Naive thymus-derived CD8-positive, alpha-beta T cell (primary cell): ENCODE data around the gene CACFD1. TPM values are rescaled to one million over a fixed set of nuclear protein-coding genes. Genes with fewer than 3 reads are reported as not detected.
A peak's percentile ranks its signal among the peaks of the same experiment; 100 is the strongest.

ENCODE experiments used
- ATAC-seq, 2 donors: fragments of 150-1000 bp; cut with Tn5 transposase in 1 of 2; sonication (Bioruptor Pico), chemical (Tn5 transposase) in 1 of 2; 1 replicate in 1 of 2; 2 replicates in 1 of 2; pipeline ENCODE4 v1.10.0; 2021; ENCODE audit warnings: mild to moderate bottlenecking in 2 of 2, moderate library complexity in 2 of 2
- POLR2A ChIA-PET: fragments of 350-600 bp; sonication (Branson Sonifier 250); formaldehyde crosslinking; loops from one replicate; lab custom pipeline; 2021; ENCODE audit warnings: antibody characterized with exemption; lab: Charles Lee
- DNase-seq, 10 donors: peaks; one replicate each; pipeline versions ENCODE4 v3.0.0 to v3.0.0-alpha.2; 2020 to 2022
- H3K27ac Mint-ChIP-seq, 10 donors: one replicate each; pipeline ENCODE4 v1.8.0; 2020 to 2022; ENCODE audit warnings: mild to moderate bottlenecking in 10 of 10, mixed read lengths in 10 of 10, moderate library complexity in 4 of 10, inconsistent platforms in 1 of 10
- H3K27me3 Mint-ChIP-seq, 5 donors: one replicate each; pipeline ENCODE4 v1.8.0; 2021 to 2022; ENCODE audit warnings: mixed read lengths in 5 of 5
- H3K36me3 Mint-ChIP-seq, 3 donors: one replicate each; pipeline ENCODE4 v1.8.0; 2020 to 2022; ENCODE audit warnings: mixed read lengths in 3 of 3, mild to moderate bottlenecking in 2 of 3, inconsistent platforms in 1 of 3
- H3K4me1 Mint-ChIP-seq, 4 donors: one replicate each; pipeline ENCODE4 v1.8.0; 2021 to 2022; ENCODE audit warnings: mixed read lengths in 4 of 4
- H3K4me3 Mint-ChIP-seq, 10 donors: one replicate each; pipeline ENCODE4 v1.8.0; 2020 to 2022; ENCODE audit warnings: mild to moderate bottlenecking in 10 of 10, mixed read lengths in 10 of 10, moderate library complexity in 6 of 10, inconsistent platforms in 1 of 10
- H3K9me3 Mint-ChIP-seq, 9 donors: one replicate each; pipeline ENCODE4 v1.8.0; 2020 to 2022; ENCODE audit warnings: mixed read lengths in 9 of 9, mild to moderate bottlenecking in 3 of 9, inconsistent platforms in 1 of 9, moderate library complexity in 1 of 9
- polyA plus RNA-seq, 3 donors: library from polyadenylated mRNA; unstranded; fragments of 300-500 nt; fragmentation: Illumina TruSeq; gene quantifications; one replicate each; pipeline ENCODE4 v1.2.3, GENCODE V29; 2021
- total RNA-seq, 8 experiments: library from RNA in 2 of 8; stranded (reverse) in 2 of 8; gene quantifications; one replicate each; pipeline ENCODE4 v1.2.3 and lab custom pipeline; 2021 to 2026

CACFD1 gene
- total and polyA plus RNA-seq, 5 experiments from 2014 or later: 2.5 to 4.9 (median 3.7) TPM

GRCh38 chr9:133458643-133459312, 1.0 kb upstream of the CACFD1 start:
- Mint-ChIP-seq H3K27ac (peak overlapping the region in 6 of 10 donors; percentile 53 to 97 (median 96)), H3K36me3 (no peaks in the 10 kb centered on the region), H3K4me1 (peaks cover 4 to 15% (median 13%) of the 10 kb centered on the region in 4 donors), H3K9me3 (no peaks in the 10 kb centered on the region), H3K27me3 (no peaks in the 10 kb centered on the region), H3K4me3 (peak overlapping the region; percentile 84 to 98 (median 91))
- DNase-seq (no peak), ATAC-seq (no peak)
- POLR2A ChIA-PET: interaction anchor here (0.6 to 2.0 kb wide), 10 partner anchors 9 to 428 kb away, joined by 3 to 10 read pairs (median 4); partner anchors contain the start of genes GTF3C5, SLC2A6, SURF1 and SURF2

- POLR2A ChIA-PET: interaction anchor here (1.3 to 2.0 kb wide), 3 partner anchors 18 to 104 kb away, joined by 6 to 10 read pairs (median 9); partner anchors contain the start of genes SLC2A6, SURF1 and SURF2
- Mint-ChIP-seq H3K9me3 (no peaks in the 10 kb centered on the region), H3K4me3 (peak overlapping the region; percentile 58 to 94 (median 74)), H3K27me3 (no peaks in the 10 kb centered on the region), H3K36me3 (no peaks in the 10 kb centered on the region), H3K4me1 (peaks cover 4 to 15% (median 13%) of the 10 kb centered on the region in 4 donors), H3K27ac (peak overlapping the region; percentile 84 to 96 (median 94))
- DNase-seq: peak in 9 of 10 donors; percentile 43 to 89 (median 64)
- ATAC-seq: peak; percentile 24 to 47
These were observed 812 bp downstream of the CACFD1 start for GRCh38 chr9:133460405-133461175.

- Mint-ChIP-seq H3K27me3 (no peaks in the 10 kb centered on the region), H3K4me3 (no peak overlapping the region), H3K9me3 (no peaks in the 10 kb centered on the region), H3K27ac (peak overlapping the region in 7 of 10 donors; percentile 87 to 96 (median 93)), H3K4me1 (peaks cover 4 to 15% (median 13%) of the 10 kb centered on the region in 4 donors), H3K36me3 (no peaks in the 10 kb centered on the region)
- POLR2A ChIA-PET: interaction anchor here (1.3 kb wide), 1 partner anchor 17 kb away, joined by 4 read pairs; the partner anchor contains the start of gene SLC2A6
- ATAC-seq: no peak
- DNase-seq: no peak
These were observed 2.2 kb downstream of the CACFD1 start for GRCh38 chr9:133461975-133462374.

- H3K36me3 Mint-ChIP-seq: no peaks in the 10 kb centered on the region
- DNase-seq (no peak), ATAC-seq (no peak)
These were observed 3.6 kb downstream of the CACFD1 start for GRCh38 chr9:133463234-133463863.

GRCh38 chr9:133463864-133464615, 4.3 kb downstream of the CACFD1 start:
- H3K27me3 Mint-ChIP-seq: no peaks in the 10 kb centered on the region
- H3K4me3 Mint-ChIP-seq: no peak overlapping the region
- POLR2A ChIA-PET: no interaction called here
- no peak for DNase-seq
- ATAC-seq: no peak
- peaks cover 4 to 12% (median 9%) of the 10 kb centered on the region in 4 donors for H3K4me1 Mint-ChIP-seq
- peak overlapping the region in 3 of 10 donors; percentile 38 to 62 (median 39) for H3K27ac Mint-ChIP-seq
- no peaks in the 10 kb centered on the region for H3K36me3 Mint-ChIP-seq
- no peaks in the 10 kb centered on the region for H3K9me3 Mint-ChIP-seq

More at GRCh38 chr9:133463234-133463863, 3.6 kb downstream of the CACFD1 start:
- H3K27ac Mint-ChIP-seq: peak overlapping the region in 1 of 10 donors; percentile 39
- H3K4me1 Mint-ChIP-seq: peaks cover 4 to 15% (median 13%) of the 10 kb centered on the region in 4 donors
- no peaks in the 10 kb centered on the region for H3K9me3 Mint-ChIP-seq
- no peak overlapping the region for H3K4me3 Mint-ChIP-seq
- H3K27me3 Mint-ChIP-seq: no peaks in the 10 kb centered on the region
- POLR2A ChIA-PET: interaction anchor here (1.3 kb wide), 1 partner anchor 16 kb away, joined by 4 read pairs; the partner anchor contains the start of gene SLC2A6

GRCh38 chr9:133464638-133465037, 4.9 kb downstream of the CACFD1 start:
- Mint-ChIP-seq H3K4me1 (peaks cover 4 to 11% (median 6%) of the 10 kb centered on the region in 4 donors), H3K36me3 (no peaks in the 10 kb centered on the region), H3K27me3 (no peaks in the 10 kb centered on the region), H3K4me3 (no peak overlapping the region), H3K9me3 (no peaks in the 10 kb centered on the region), H3K27ac (no peak overlapping the region)
- POLR2A ChIA-PET: no interaction called here
- no peak for ATAC-seq
- DNase-seq: no peak

- POLR2A ChIA-PET: no interaction called here
- no peak overlapping the region for H3K4me3 Mint-ChIP-seq
- peaks cover 0 to under 1% (median 0%) of the 10 kb centered on the region in 4 donors for H3K4me1 Mint-ChIP-seq
- DNase-seq (no peak), ATAC-seq (no peak)
- peaks cover 0 to 1% (median 0%) of the 10 kb centered on the region in 9 donors for H3K9me3 Mint-ChIP-seq
- no peaks in the 10 kb centered on the region for H3K27me3 Mint-ChIP-seq
- H3K36me3 Mint-ChIP-seq: no peaks in the 10 kb centered on the region
- H3K27ac Mint-ChIP-seq: no peak overlapping the region
These were observed 6.2 kb downstream of the CACFD1 start for GRCh38 chr9:133465984-133466383.

GRCh38 chr9:133467101-133467500, 7.3 kb downstream of the CACFD1 start:
- Mint-ChIP-seq H3K9me3 (peaks cover 0 to 1% (median 0%) of the 10 kb centered on the region in 9 donors), H3K27ac (no peak overlapping the region), H3K4me3 (no peak overlapping the region), H3K36me3 (no peaks in the 10 kb centered on the region), H3K27me3 (no peaks in the 10 kb centered on the region), H3K4me1 (no peaks in the 10 kb centered on the region)
- POLR2A ChIA-PET: interaction anchor here (0.9 kb wide), 1 partner anchor 9 kb away, joined by 4 read pairs; no protein-coding TSS in a partner anchor
- ATAC-seq (no peak), DNase-seq (no peak)

GRCh38 chr9:133468374-133468773, 8.6 kb downstream of the CACFD1 start:
- H3K4me1 Mint-ChIP-seq: no peaks in the 10 kb centered on the region
- peak in 1 of 10 donors; percentile 57 for DNase-seq
- H3K9me3 Mint-ChIP-seq: peaks cover 0 to 1% (median 0%) of the 10 kb centered on the region in 9 donors
- no peak overlapping the region for H3K4me3 Mint-ChIP-seq
- H3K36me3 Mint-ChIP-seq: no peaks in the 10 kb centered on the region
- POLR2A ChIA-PET: interaction anchor here (1.1 to 1.2 kb wide), 2 partner anchors 9 to 55 kb away, joined by 4 read pairs; no protein-coding TSS in a partner anchor
- H3K27me3 Mint-ChIP-seq: no peaks in the 10 kb centered on the region
- H3K27ac Mint-ChIP-seq: no peak overlapping the region
- ATAC-seq: no peak

GRCh38 chr9:133468777-133469421, 9.1 kb downstream of the CACFD1 start:
- no peak overlapping the region for H3K27ac Mint-ChIP-seq
- peaks cover 0 to 1% (median 0%) of the 10 kb centered on the region in 9 donors for H3K9me3 Mint-ChIP-seq
- no peak overlapping the region for H3K4me3 Mint-ChIP-seq
- H3K27me3 Mint-ChIP-seq: no peaks in the 10 kb centered on the region
- POLR2A ChIA-PET: interaction anchor here (1.1 to 1.2 kb wide), 2 partner anchors 10 to 55 kb away, joined by 4 read pairs; no protein-coding TSS in a partner anchor
- peaks cover 0 to under 1% (median 0%) of the 10 kb centered on the region in 4 donors for H3K4me1 Mint-ChIP-seq
- H3K36me3 Mint-ChIP-seq: no peaks in the 10 kb centered on the region
- ATAC-seq (no peak), DNase-seq (no peak)

- DNase-seq: peak in 1 of 10 donors; percentile 58
- Mint-ChIP-seq H3K27me3 (no peaks in the 10 kb centered on the region), H3K27ac (peak overlapping the region in 3 of 10 donors; percentile 3 to 67 (median 41)), H3K4me1 (peaks cover 0 to 5% (median 2%) of the 10 kb centered on the region in 4 donors), H3K4me3 (peak overlapping the region in 1 of 10 donors; percentile 41), H3K9me3 (peaks cover 0 to 1% (median 0%) of the 10 kb centered on the region in 9 donors), H3K36me3 (no peaks in the 10 kb centered on the region)
- POLR2A ChIA-PET: no interaction called here
- ATAC-seq: no peak
These were observed 10.7 kb downstream of the CACFD1 start for GRCh38 chr9:133470427-133470924.
